ENCODE results near the gene CARD14.

Gene CARD14

DNA sequence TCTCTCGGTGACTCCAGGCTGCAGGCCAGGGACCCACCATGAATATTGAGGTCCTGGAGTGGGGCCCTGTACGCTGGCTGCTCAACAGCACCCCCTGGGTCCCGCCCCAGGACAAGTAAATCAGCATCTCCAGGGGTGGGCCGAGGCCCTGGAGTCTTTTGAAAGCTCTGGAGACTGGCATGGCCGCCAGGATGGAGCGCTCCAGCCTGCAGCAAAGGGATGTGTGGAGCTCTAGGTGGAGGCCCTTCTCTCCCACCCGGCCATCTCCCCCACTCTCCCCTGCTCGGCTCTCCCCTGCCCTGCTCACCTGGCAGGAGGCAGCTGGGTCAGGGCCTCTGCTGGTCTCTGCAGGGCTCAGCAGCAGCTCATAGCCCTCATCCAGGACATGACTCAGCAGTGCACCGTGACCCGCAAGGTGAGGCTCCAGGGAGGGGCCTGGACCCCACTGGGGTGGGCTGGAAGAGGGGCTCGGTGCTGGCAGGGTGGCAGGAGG is 33.7 kb downstream of the CARD14 start:
- DNase-seq (ENCODE audit: low read depth) = no peak
- H3K4me3 ChIP-seq (ENCODE audit: low read depth, low read length) = no peak overlapping the region

DNA sequence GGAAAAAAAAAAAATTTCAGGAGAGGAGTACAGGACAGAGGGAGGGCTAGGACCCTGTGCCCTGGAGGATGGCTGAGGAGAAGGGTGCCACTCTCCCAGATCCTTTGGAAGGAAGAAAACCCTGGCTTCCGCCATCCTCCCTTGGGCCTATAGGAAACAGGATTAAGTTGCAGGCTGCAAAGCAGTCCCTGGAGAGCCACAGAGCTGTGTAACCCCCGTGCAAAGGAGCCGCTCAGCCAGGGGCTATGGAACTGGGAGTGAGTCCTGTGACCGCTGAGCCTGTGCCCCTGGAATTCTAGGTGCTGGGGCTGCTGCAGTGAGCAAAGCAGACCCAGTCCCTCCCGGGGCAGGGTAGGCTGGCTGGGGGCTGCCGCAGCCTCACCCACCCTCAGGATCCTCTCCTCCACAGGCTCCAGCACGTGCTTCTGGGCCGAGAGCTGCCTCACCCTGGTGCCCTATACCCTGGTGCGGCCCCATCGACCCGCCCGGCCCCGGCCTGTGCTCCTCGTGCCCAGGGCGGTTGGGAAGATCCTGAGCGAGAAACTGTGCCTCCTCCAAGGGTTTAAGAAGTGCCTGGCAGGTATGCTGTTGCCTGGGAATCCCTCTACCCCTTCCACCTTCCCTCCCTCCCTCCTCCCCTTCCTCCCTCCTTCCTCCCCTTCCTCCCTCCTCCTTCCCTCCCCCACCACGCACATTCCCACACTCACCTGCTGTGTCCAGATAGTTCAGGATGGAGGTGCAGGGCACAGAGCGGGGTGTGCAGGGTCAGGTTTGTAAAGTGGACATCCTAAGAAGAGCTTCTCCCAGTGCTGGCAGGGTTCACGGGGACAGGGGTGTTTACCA is 35.0 kb downstream of the CARD14 start:
- no peak for DNase-seq (ENCODE audit: low read depth)
- no peak overlapping the region for H3K4me3 ChIP-seq (ENCODE audit: low read depth, low read length)

DNA sequence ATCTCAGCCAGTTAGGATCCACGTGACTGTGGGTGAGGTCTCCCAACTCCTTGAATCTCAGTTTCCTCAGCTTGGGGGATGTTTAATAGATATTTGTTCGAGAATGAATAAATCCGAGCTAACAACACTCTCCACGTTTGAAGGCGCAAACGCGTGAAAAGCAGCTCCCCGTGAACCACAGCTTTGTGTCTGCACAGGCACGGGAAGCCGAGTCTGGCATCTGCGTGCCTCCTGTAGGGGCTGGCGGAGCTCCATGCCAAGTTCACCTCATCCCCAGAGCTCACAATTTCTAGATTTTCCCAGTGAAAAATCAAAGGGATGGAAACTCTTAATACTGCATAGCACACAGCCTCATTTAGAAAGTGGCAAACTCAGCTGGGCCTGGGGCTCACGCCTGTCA is 36.0 kb downstream of the CARD14 start:
- DNase-seq (ENCODE audit: low read depth) = no peak

DNA sequence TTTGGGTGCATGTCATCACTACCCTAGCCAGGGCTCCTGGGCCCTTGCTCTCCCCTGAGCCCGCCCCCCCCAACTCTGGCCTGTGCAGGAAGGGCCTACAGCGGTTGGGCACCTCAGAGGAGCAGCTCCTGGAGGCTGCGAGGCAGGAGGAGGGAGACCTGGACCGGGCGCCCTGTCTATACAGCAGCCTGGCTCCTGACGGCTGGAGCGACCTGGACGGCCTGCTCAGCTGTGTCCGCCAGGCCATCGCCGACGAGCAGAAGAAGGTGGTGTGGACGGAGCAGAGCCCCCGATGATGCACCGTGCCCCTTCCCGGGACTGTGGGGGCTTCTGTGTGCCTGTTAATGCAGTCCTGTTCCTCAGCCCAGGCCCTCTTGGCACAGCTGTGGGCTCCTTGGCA is 38.2 kb downstream of the CARD14 start:
- no peak overlapping the region for H3K4me3 ChIP-seq (ENCODE audit: low read depth, low read length)
- DNase-seq (ENCODE audit: low read depth) = no peak

More for the DNA sequence above, 36.0 kb downstream of the CARD14 start:
- H3K4me3 ChIP-seq (ENCODE audit: low read depth, low read length) = no peak overlapping the region

DNA sequence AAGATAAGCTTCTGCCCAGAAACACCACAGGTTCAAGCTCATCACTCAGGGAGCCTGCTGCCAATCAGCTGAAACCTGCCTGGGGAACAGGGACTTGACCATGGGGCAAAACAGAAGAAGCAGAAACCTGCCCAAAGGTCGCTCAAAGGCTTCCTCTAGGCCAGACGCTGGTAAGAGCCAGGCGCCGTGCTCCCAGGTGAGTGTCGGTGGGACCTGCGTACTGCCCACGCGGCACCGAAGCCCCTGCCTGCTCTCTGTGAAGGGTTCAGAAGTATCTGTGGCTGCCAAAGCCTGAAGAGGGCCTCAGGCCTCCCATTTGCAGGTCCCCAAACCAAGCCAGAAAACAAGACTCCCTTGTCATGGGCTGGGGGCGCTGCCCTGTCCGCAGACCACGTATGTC is 39.9 kb downstream of the CARD14 start:
- H3K4me3 ChIP-seq (ENCODE audit: low read depth, low read length) = no peak overlapping the region
- DNase-seq (ENCODE audit: low read depth) = no peak

DNA sequence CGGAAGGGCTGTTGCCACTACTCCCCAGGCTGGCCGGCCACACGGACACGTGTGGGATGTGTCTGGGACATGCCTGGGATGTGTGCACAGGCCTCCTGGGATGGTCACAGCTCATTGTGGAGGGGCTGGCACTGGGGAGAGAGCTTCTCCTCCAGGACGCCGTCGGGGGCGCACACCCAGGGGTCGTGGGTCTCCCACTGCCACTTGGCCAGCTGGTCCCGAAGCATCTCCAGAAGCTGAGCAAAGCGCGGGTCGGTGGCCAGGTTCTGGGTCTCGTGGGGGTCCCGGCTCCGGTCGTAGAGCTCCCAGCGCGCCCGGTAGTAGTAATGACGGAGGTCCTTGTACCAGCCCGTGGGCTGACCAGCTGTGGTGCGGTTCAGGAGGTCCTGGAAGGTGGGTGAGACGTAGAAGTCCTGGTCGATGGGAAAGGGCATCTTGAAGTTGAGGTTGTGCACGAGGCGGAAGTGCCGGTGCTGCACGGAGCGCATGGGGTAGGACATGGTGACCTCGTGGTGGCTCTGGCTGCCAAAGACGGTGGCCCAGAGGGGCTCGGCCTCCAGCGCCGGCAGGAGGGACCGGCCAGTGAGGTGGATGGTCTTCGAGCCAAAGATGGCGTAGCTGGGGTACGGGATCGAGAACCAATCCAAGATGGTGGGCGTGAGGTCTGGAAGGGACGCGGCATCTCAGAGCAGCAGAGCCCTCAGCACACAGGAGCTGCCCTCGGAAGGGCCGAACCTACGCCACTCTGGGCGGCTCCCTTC is 40.7 kb downstream of the CARD14 start:
- no peak overlapping the region for H3K4me3 ChIP-seq (ENCODE audit: low read depth, low read length)
- no peak for DNase-seq (ENCODE audit: low read depth)

DNA sequence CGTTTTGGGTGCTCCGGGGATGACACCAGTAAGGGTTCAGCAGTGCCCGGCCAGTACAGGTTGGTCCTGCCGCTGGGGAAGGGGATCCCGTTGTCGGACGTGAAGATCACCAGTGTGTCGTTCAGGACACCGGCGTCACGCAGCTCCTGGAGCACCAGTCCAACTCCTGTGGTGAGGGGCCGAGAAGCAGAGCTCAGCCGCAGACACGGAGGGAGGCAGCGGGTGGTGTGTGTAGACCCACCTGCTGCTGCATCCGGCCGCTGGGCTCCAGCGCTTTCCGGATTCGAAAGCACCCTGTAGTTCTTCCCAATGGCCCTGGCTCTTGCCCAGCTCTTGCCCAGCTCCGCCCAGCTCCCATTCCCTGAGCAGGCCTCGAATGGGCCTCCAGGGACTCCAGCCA is 42.3 kb downstream of the CARD14 start:
- DNase-seq (ENCODE audit: low read depth) = no peak
- H3K4me3 ChIP-seq (ENCODE audit: low read depth, low read length) = no peak overlapping the region

DNA sequence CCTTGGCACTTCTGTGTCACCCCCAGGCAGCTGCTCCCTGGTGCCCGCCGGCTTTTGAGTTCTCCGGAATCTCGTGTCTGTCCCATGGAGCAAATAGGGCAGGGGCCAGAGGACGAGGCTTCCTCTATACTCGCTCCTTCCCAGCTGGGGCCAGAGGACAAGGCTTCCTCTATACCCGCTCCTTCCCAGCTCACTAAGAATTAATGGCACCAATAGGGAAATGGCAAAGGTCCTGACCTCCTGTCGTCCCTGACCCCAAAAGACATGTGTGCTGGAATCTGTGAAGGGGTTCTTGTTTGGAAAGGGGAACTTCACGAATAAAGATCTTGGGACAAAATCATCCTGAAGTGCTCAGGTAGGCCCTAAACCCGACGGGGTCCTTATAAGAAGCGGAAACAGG is 42.7 kb downstream of the CARD14 start:
- no peak overlapping the region for H3K4me3 ChIP-seq (ENCODE audit: low read depth, low read length)
- no peak for DNase-seq (ENCODE audit: low read depth)

DNA sequence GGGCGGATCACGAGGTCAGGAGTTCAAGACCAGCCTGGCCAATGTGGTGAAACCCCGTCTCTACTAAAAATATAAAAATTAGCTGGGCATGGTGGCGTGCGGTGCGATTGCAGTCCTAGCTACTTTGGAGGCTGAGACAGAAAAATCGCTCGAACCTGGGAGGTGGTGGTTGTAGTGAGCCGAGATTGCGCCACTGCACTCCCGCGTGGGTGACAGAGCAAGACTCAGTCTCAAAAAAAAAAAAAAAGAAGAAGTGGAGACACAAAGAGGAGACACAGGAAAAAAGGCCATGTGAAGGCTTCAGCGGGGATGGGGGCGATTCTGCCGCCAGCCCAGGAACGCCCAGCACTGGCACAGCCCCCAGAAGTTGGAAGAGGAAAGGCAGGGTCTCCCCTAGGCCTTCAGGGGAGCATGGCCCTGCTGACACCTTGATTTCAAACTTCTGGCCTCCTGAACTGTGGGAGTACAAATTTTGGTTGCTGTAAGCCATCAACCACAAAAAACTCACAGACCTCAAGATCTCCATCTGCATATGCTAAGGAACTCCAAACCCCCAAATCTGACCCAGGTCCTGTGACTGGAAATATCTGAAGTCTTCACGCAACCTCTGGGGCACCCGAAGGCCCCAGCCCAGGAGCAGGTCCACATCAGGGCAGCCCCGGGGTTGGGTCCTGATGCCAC is 43.3 kb downstream of the CARD14 start:
- no peak for DNase-seq (ENCODE audit: low read depth)
- H3K4me3 ChIP-seq (ENCODE audit: low read depth, low read length) = no peak overlapping the region

DNA sequence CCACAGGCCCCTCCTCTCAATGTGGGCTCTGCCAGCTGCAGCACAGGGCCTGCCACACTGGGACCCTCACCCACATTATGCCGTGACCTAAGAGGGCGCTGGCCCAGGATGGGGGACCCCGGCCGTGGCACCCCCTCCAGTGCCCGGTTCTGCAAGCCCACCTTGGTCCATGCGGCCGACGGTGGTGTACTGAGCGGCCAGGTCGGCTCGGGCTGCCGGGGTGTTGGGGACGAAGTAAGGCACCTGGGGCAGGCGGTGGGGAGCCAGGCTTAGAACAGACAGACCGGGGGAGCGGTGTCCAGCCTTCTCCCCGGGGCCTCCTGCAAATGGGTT is 43.8 kb downstream of the CARD14 start:
- DNase-seq (ENCODE audit: low read depth) = no peak
- H3K4me3 ChIP-seq (ENCODE audit: low read depth, low read length) = no peak overlapping the region

DNA sequence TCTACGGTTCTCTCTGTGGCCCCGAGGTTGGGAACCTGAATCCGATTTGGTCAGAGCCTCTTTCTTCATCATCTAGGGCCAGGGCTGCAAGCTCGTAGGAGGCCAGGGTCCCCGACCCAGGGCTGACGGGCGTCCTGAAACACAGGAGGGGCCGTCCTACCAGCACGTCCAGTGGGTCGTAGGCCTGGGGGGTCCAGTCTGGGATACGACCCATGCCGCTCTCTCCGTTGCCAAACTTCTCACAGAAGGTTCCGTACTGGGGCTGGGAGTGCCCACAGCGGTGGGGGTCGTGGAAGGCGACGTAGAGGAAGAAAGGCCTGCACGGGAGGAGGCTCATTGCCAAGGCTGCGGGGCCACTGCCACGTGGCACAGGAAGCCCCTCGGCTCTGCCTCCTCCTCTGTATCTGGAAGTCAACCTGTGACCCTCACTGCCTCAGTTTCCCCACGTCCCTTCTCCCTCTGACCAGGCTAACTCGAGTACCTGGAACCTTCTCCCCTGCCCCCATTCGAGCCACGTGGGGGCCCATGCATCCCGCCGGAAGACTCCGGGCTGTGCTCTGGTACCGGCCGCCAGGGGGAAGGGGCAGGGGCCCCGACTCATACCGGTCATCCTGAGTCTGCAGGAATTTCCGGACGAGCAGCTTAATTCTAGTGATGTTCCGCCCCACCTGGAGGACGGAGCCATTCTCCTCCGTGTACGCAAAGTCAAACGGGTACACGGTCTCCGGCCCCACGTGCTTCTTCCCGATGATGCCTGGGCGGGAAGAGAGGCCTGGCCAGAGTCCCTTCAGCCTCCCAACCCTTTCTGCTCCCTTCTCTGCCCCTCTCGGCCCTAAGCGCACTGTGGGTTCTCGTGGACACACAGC is 44.4 kb downstream of the CARD14 start:
- DNase-seq (ENCODE audit: low read depth) = no peak
- H3K4me3 ChIP-seq (ENCODE audit: low read depth, low read length) = no peak overlapping the region

DNA sequence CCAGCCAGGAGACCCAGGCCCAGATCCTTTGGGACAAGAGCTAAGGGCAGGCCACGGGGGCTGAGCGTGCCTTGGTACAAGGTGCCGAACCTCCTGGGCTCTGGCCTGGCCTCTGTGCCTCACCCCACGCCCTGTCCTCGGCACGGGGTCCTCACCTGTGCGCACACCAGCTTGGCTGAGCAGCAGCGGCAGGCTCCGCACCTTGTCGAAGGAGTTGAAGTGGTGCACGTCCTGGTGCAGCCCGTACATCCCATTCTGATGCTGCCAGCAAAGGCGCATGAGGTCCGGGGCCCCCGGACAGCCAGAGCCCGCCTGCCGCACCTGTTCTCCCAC is 45.0 kb downstream of the CARD14 start:
- H3K4me3 ChIP-seq (ENCODE audit: low read depth, low read length) = no peak overlapping the region
- DNase-seq (ENCODE audit: low read depth) = no peak

DNA sequence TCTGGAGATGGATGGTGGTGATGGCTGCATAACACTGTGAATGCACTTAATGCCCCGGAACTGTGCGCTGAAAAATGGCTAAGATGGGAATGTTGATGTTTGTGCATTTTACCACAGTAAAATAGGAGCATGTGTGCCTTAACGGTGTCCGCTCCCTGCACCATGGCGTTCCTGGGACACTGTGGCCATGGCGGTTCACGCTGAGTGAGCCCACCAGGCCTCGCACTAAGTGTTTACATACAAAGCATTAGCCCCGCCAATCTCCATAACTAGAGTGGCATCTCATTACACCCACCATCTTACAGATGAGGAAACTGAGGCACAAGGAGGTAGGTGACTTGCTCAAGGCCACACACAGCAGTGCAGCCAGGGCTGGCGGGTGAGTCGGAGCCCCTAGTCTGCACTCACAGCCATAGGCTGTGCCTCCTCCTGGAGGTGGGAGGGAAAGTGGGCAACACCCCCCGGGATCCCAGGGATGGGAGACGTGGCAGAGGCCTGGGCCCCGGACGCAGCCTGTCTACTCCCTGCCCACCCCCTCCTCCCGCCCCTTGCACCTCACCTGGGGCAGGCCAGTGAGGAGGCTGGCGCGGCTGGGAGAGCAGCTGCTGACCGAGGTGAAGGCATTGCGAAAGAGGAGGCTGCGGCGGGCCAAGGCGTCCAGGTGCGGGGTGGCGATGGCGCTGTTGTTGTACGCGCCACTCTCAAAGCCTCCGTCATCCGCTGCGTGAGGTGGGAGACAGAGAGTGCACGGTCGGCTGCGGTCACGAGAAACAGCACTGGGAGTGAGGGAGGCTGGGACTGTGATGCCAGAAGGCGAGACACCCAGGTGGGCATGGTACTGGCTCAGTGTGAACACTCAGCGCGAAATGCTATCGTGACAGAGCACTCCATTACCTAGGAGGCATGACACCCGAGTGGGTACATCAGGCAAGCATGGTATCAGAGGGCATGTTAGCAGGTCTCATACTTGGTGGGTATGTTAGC is 46.9 kb downstream of the CARD14 start:
- no peak for DNase-seq (ENCODE audit: low read depth)
- no peak overlapping the region for H3K4me3 ChIP-seq (ENCODE audit: low read depth, low read length)

DNA sequence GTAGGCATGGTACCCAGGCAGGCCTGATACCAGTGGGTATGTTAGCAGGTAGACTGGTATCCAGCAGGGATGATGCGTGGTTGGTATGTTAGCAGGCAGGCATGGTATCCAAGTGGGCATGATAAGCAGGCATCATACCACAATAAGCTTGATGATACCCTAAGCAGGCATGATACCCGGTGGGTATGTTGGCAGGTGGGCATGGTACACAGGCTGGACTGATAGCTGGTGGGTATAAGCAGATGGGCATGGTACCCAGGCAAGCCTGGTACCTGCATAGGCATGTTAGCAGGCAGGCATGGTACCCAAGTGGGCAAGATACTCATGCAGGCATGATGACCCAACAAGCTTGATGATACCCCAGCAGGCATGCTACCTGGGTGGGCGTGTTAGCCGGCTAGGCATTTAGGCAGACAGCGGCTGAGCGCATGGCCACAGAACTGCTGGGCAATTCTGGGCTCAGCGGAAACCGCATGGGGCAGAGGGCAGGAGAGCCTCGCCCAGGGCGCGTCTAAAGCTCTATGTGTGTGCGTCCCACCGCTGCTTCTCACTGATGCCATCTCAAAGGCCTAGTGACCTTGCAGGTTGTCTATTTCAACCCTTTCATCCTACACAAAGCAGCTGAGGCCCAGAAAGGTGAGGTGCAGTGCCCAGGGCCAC is 48.0 kb downstream of the CARD14 start:
- H3K4me3 ChIP-seq (ENCODE audit: low read depth, low read length) = no peak overlapping the region
- DNase-seq (ENCODE audit: low read depth) = no peak

DNA sequence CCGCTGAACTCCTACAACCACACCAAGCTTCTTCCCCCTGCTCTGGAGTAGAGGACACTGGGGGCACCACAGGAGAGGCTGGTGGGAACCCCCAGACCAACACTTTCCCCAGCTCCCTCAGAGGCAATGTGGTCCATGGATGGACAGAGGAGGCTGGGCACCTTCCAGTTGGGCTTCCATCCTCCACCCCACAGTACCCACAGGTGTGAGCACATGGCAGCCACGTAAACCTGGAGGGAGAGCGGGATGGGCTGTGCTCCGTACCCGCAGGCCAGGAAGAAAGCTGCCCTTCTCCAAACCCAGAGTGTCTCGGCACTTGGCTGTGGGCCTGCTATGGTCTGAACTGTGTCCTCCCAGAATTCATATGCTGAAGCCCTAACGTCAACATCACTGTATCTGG is 48.6 kb downstream of the CARD14 start:
- H3K4me3 ChIP-seq (ENCODE audit: low read depth, low read length) = no peak overlapping the region

DNA sequence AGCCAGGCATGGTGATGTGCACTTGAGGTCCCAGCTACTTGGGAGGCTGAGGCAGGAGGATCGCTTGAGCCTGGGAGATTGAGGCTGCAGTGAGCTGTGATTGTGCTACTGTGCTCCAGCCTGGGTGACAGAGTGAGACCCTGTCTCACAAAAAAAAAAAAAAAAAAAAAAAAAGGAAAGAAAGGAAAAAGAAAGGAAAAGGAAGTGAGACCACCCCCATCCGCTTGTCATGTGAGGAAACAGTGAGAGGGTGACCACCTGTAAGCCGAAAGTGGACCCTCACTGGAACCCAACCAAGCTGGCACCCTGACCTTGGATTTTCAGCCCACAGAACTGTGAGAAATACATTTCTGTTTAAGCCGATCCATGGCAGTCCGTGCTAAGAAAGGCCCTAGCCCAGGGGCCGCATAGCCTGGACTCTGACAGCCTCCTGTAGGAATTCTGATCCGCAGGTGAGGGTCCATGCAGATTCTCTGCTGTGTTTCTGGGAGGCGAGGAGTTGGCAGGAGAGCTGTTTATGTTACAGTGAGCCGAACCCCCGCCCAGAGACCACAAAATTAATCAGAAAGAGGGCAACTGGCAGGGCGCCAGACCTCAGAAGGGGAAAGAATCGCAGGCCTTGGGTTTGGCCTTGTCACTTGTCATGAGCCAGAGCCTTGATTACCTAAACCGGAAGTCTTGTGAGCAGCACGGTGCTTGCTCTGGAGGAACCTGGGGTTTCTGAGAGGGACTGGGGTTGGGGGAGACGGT is 49.4 kb downstream of the CARD14 start:
- H3K4me3 ChIP-seq (ENCODE audit: low read depth, low read length) = peak overlapping the region; percentile 79
- DNase-seq (ENCODE audit: low read depth) = peak; percentile 41

More for the DNA sequence above, 48.6 kb downstream of the CARD14 start:
- no peak for DNase-seq (ENCODE audit: low read depth)

DNA sequence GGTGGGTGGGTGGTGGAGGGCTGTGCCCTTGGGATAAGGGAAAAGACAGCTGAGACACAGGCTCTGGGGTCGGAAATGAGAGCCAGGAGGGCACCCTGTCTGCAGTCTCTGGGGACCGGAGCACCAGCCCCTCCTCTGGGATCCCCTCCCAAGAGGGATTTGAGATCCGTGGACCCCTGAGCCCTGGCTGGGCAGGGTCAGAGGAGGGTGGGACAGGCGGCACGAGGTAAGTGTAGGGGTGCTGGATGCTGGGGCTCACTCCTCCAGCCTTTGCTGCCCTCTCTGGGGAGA is 49.9 kb downstream of the CARD14 start:
- no peak for DNase-seq (ENCODE audit: low read depth)

More for the DNA sequence above, 49.9 kb downstream of the CARD14 start:
- peak overlapping the region; percentile 79 for H3K4me3 ChIP-seq (ENCODE audit: low read depth, low read length)

Measured in skeletal muscle cell (primary cell).